HEK293 (cell line): ENCODE results near the gene NARS2.
"Not testable (repeated sequence)": the region's sequence is repeated elsewhere in the genome, so short reads cannot be mapped to it uniquely, and the experiment has no call there.

Experiments
- CTCF ChIA-PET: fragments of 350-600 bp; formaldehyde crosslinking; extraction: SDS; loops from one replicate; lab custom pipeline; 2021; ENCODE audit warnings: antibody characterized with exemption; lab: Yijun Ruan, JAX
- POLR2A ChIA-PET: fragments of 300-600 bp; formaldehyde crosslinking; extraction: SDS; loops from one replicate; lab custom pipeline; 2020; ENCODE audit warnings: antibody characterized with exemption, inconsistent platforms; lab: Yijun Ruan, JAX
- H3K27ac ChIP-seq: fragments of 200-500 bp; sonication (Bioruptor generic); 2 replicates; pipeline ENCODE4 v1.5.1; 2014; ENCODE audit warnings: low read depth, low read length, control low read depth, inconsistent platforms; ENCODE audit errors: extremely low read depth
- H3K36me3 ChIP-seq, 2 experiments: fragments of 200-500 bp in 1 of 2; sonication (Bioruptor generic) in 1 of 2; 1 replicate in 1 of 2; 2 replicates in 1 of 2; pipeline ENCODE4 v1.5.1; 2014 to 2017; ENCODE audit warnings: inconsistent platforms in 2 of 2, low read length in 2 of 2; ENCODE audit not compliant: control insufficient read depth in 2 of 2, insufficient read depth in 1 of 2
- H3K4me1 ChIP-seq: fragments of 200-500 bp; sonication (Bioruptor generic); 2 replicates; pipeline ENCODE4 v1.5.1; 2014; ENCODE audit warnings: mild to moderate bottlenecking, low read length, inconsistent platforms; ENCODE audit not compliant: control insufficient read depth, insufficient read depth
- H3K4me3 ChIP-seq: 2 replicates; pipeline ENCODE4 v1.5.1; 2011; ENCODE audit warnings: low read depth, mild to moderate bottlenecking, control low read depth, low read length, moderate library complexity
- H3K9me3 ChIP-seq: fragments of 200-500 bp; sonication (Bioruptor generic); 2 replicates; pipeline ENCODE4 v1.5.1; 2014; ENCODE audit warnings: low read depth, low read length, inconsistent platforms; ENCODE audit not compliant: control insufficient read depth, insufficient read depth
- BCL11A ChIP-seq: fragments of 450-650 bp; formaldehyde crosslinking; IDR thresholded peaks from 2 replicates; pipeline ENCODE4 v1.5.1; 2016; ENCODE audit warnings: low read depth, missing biosample characterization, missing genetic modification characterization
- MEIS1 ChIP-seq: sonication (generic); formaldehyde crosslinking; IDR thresholded peaks from 2 replicates; pipeline ENCODE4 v1.8.1; 2022; ENCODE audit warnings: missing genetic modification reagents, mild to moderate bottlenecking, borderline replicate concordance
- RBAK ChIP-seq: fragments of 450-650 bp; formaldehyde crosslinking; IDR thresholded peaks from 2 replicates; pipeline ENCODE4 v1.5.1; 2016; ENCODE audit warnings: missing biosample characterization, missing genetic modification characterization
- YY1 ChIP-seq: fragments of 450-650 bp; formaldehyde crosslinking; IDR thresholded peaks from 2 replicates; pipeline ENCODE4 v1.5.1; 2018; ENCODE audit warnings: missing biosample characterization, missing genetic modification characterization
- ZBTB17 ChIP-seq: fragments of 450-650 bp; formaldehyde crosslinking; IDR thresholded peaks from 2 replicates; pipeline ENCODE4 v1.5.1; 2016; ENCODE audit warnings: missing biosample characterization, missing genetic modification characterization
- ZBTB8A ChIP-seq: fragments of 450-650 bp; formaldehyde crosslinking; IDR thresholded peaks from 2 replicates; pipeline ENCODE4 v1.5.1; 2016; ENCODE audit warnings: missing biosample characterization, missing genetic modification characterization
- ZFP37 ChIP-seq: fragments of 450-650 bp; formaldehyde crosslinking; IDR thresholded peaks from 2 replicates; pipeline ENCODE4 v1.5.1; 2016; ENCODE audit warnings: missing biosample characterization, missing genetic modification characterization
- ZIC2 ChIP-seq: fragments of 450-650 bp; formaldehyde crosslinking; IDR thresholded peaks from 2 replicates; pipeline ENCODE4 v1.5.1; 2016; ENCODE audit warnings: missing biosample characterization, missing genetic modification characterization
- ZNF121 ChIP-seq: fragments of 450-650 bp; formaldehyde crosslinking; IDR thresholded peaks from 2 replicates; pipeline ENCODE4 v1.5.1; 2016; ENCODE audit warnings: missing biosample characterization, missing genetic modification characterization
- ZNF214 ChIP-seq: fragments of 450-650 bp; formaldehyde crosslinking; IDR thresholded peaks from 2 replicates; pipeline ENCODE4 v1.5.1; 2017; ENCODE audit warnings: missing biosample characterization, mild to moderate bottlenecking, missing genetic modification characterization, borderline replicate concordance
- ZNF23 ChIP-seq: fragments of 450-650 bp; formaldehyde crosslinking; IDR thresholded peaks from 2 replicates; pipeline ENCODE4 v1.5.1; 2016; ENCODE audit warnings: missing biosample characterization, missing genetic modification characterization, borderline replicate concordance
- ZNF302 ChIP-seq: fragments of 450-650 bp; formaldehyde crosslinking; IDR thresholded peaks from 2 replicates; pipeline ENCODE4 v1.5.1; 2016; ENCODE audit warnings: missing biosample characterization, missing genetic modification characterization, low read depth
- ZNF391 ChIP-seq: fragments of 450-650 bp; formaldehyde crosslinking; IDR thresholded peaks from 2 replicates; pipeline ENCODE4 v1.5.1; 2016; ENCODE audit warnings: low read depth, missing biosample characterization, missing genetic modification characterization, borderline replicate concordance
- ZNF560 ChIP-seq: fragments of 450-650 bp; formaldehyde crosslinking; IDR thresholded peaks from 2 replicates; pipeline ENCODE4 v1.5.1; 2017; ENCODE audit warnings: missing biosample characterization, missing genetic modification characterization, borderline replicate concordance
- ZNF624 ChIP-seq: fragments of 450-650 bp; formaldehyde crosslinking; IDR thresholded peaks from 2 replicates; pipeline ENCODE4 v1.5.1; 2017; ENCODE audit warnings: missing biosample characterization, missing genetic modification characterization
- ZNF660 ChIP-seq: fragments of 450-650 bp; IDR thresholded peaks from 2 replicates; pipeline ENCODE4 v1.5.1; 2018; ENCODE audit warnings: missing biosample characterization, mild to moderate bottlenecking, missing genetic modification characterization
- ZSCAN23 ChIP-seq: fragments of 450-650 bp; formaldehyde crosslinking; IDR thresholded peaks from 2 replicates; pipeline ENCODE4 v1.5.1; 2016; ENCODE audit warnings: missing biosample characterization, missing genetic modification characterization
- TF ChIP-seq, protein P1 (sequence below): fragments of 450-650 bp; formaldehyde crosslinking; IDR thresholded peaks from 2 replicates; pipeline ENCODE4 v1.5.1; 2016; ENCODE audit warnings: missing biosample characterization, missing genetic modification characterization, borderline replicate concordance
- TF ChIP-seq, protein P2 (sequence below): fragments of 450-650 bp; formaldehyde crosslinking; conservative IDR thresholded peaks from 2 replicates; pipeline ENCODE4 v1.5.1; 2016; ENCODE audit warnings: low read depth, missing biosample characterization, missing genetic modification characterization
- TF ChIP-seq, protein P3 (sequence below): fragments of 450-650 bp; formaldehyde crosslinking; IDR thresholded peaks from 2 replicates; pipeline ENCODE4 v1.5.1; 2016; ENCODE audit warnings: missing biosample characterization, missing genetic modification characterization
- TF ChIP-seq, protein P4 (sequence below): fragments of 450-650 bp; formaldehyde crosslinking; IDR thresholded peaks from 2 replicates; pipeline ENCODE4; 2016; ENCODE audit warnings: missing biosample characterization, missing genetic modification characterization

The NARS2 gene

DNA sequence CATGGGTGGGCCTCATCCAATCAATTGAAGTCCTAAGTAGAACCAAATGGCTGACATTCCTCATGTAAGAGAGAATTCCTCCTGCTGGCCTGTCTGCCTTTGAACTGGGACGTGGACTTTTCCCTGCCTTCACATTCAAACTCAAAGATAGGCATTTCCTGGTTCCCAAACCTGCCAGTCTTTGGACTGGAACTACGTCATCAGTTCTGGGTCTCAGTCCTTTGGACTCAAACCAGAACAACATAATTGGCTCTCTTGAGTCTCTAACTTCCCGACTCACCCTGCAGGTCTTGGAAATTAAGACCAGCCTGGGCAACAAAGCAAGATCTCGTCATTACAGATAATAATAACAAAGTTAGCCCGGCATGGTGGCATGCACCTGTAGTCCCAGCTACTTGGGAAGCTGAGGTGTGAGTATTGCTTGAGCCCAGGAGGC, 38.7 kb upstream of the NARS2 start (continued):
- TF ChIP-seq, protein P1, sequence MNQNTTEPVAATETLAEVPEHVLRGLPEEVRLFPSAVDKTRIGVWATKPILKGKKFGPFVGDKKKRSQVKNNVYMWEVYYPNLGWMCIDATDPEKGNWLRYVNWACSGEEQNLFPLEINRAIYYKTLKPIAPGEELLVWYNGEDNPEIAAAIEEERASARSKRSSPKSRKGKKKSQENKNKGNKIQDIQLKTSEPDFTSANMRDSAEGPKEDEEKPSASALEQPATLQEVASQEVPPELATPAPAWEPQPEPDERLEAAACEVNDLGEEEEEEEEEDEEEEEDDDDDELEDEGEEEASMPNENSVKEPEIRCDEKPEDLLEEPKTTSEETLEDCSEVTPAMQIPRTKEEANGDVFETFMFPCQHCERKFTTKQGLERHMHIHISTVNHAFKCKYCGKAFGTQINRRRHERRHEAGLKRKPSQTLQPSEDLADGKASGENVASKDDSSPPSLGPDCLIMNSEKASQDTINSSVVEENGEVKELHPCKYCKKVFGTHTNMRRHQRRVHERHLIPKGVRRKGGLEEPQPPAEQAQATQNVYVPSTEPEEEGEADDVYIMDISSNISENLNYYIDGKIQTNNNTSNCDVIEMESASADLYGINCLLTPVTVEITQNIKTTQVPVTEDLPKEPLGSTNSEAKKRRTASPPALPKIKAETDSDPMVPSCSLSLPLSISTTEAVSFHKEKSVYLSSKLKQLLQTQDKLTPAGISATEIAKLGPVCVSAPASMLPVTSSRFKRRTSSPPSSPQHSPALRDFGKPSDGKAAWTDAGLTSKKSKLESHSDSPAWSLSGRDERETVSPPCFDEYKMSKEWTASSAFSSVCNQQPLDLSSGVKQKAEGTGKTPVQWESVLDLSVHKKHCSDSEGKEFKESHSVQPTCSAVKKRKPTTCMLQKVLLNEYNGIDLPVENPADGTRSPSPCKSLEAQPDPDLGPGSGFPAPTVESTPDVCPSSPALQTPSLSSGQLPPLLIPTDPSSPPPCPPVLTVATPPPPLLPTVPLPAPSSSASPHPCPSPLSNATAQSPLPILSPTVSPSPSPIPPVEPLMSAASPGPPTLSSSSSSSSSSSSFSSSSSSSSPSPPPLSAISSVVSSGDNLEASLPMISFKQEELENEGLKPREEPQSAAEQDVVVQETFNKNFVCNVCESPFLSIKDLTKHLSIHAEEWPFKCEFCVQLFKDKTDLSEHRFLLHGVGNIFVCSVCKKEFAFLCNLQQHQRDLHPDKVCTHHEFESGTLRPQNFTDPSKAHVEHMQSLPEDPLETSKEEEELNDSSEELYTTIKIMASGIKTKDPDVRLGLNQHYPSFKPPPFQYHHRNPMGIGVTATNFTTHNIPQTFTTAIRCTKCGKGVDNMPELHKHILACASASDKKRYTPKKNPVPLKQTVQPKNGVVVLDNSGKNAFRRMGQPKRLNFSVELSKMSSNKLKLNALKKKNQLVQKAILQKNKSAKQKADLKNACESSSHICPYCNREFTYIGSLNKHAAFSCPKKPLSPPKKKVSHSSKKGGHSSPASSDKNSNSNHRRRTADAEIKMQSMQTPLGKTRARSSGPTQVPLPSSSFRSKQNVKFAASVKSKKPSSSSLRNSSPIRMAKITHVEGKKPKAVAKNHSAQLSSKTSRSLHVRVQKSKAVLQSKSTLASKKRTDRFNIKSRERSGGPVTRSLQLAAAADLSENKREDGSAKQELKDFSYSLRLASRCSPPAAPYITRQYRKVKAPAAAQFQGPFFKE (tag by site-specific recombination), result no peak
- TF ChIP-seq BCL11A (tag by site-specific recombination), result no peak
- TF ChIP-seq ZNF391, result no peak
- TF ChIP-seq ZNF624 (tag by site-specific recombination), result no peak
- no peak for TF ChIP-seq ZNF560 (tag by site-specific recombination)
- TF ChIP-seq RBAK, result no peak

DNA sequence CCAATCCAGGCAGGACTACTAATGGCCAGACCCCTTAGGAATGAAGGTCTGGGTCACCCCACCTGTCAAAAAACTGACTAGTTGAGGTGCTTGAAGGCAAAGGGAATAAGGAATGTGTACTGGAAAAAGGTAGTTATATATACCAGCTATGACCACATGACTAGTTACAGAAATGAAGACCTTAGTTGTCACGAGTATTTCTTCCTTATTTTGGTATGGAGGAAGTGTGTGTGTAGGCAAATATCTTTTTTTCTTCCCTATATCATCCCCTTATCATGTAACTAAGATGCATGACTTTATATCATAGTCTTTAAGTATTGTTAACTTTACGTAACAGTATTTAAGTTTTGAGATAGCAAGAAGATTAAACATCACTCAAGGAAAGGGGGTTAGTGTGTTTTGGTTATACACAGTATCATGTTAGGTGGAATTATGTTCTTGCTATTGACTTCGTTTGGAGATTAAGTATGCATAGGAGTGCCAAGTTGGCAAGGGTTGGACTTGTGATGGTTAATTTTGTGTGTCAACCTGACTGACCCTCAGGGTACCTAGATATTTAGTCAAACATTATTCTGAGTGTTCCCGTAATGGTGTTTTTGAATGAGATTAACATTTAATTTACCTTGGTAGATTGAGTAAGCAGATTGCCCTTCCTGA, 38.2 kb upstream of the NARS2 start:
- TF ChIP-seq, protein P2, sequence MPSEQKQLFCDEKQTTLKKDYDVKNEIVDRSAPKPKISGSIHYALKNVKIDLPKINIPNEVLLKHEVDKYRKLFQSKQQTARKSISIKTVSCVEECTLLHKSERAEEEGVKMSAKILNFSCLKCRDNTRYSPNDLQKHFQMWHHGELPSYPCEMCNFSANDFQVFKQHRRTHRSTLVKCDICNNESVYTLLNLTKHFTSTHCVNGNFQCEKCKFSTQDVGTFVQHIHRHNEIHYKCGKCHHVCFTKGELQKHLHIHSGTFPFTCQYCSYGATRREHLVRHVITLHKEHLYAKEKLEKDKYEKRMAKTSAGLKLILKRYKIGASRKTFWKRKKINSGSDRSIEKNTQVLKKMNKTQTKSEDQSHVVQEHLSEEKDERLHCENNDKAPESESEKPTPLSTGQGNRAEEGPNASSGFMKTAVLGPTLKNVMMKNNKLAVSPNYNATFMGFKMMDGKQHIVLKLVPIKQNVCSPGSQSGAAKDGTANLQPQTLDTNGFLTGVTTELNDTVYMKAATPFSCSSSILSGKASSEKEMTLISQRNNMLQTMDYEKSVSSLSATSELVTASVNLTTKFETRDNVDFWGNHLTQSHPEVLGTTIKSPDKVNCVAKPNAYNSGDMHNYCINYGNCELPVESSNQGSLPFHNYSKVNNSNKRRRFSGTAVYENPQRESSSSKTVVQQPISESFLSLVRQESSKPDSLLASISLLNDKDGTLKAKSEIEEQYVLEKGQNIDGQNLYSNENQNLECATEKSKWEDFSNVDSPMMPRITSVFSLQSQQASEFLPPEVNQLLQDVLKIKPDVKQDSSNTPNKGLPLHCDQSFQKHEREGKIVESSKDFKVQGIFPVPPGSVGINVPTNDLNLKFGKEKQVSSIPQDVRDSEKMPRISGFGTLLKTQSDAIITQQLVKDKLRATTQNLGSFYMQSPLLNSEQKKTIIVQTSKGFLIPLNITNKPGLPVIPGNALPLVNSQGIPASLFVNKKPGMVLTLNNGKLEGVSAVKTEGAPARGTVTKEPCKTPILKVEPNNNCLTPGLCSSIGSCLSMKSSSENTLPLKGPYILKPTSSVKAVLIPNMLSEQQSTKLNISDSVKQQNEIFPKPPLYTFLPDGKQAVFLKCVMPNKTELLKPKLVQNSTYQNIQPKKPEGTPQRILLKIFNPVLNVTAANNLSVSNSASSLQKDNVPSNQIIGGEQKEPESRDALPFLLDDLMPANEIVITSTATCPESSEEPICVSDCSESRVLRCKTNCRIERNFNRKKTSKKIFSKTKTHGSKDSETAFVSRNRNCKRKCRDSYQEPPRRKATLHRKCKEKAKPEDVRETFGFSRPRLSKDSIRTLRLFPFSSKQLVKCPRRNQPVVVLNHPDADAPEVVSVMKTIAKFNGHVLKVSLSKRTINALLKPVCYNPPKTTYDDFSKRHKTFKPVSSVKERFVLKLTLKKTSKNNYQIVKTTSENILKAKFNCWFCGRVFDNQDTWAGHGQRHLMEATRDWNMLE (tag by site-specific recombination), result no peak
- TF ChIP-seq ZBTB8A, result no peak
- TF ChIP-seq ZNF660 (tag by site-specific recombination), result no peak
- TF ChIP-seq ZNF121 (tag by site-specific recombination), result no peak
- TF ChIP-seq, protein P3, sequence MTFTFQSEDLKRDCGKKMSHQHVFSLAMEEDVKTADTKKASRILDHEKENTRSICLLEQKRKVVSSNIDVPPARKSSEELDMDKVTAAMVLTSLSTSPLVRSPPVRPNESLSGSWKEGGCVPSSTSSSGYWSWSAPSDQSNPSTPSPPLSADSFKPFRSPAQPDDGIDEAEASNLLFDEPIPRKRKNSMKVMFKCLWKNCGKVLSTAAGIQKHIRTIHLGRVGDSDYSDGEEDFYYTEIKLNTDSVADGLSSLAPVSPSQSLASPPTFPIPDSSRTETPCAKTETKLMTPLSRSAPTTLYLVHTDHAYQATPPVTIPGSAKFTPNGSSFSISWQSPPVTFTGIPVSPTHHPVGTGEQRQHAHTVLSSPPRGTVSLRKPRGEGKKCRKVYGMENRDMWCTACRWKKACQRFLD (tag by site-specific recombination), result no peak
- TF ChIP-seq ZSCAN23, result no peak
- TF ChIP-seq ZNF214 (tag by site-specific recombination), result no peak
- TF ChIP-seq ZNF302 (tag by site-specific recombination), result no peak
- no peak for TF ChIP-seq MEIS1 (CRISPR knock-in tag)
- no peak for TF ChIP-seq ZNF23 (tag by site-specific recombination)
- TF ChIP-seq ZIC2 (tag by site-specific recombination), result no peak
- TF ChIP-seq, protein P4, sequence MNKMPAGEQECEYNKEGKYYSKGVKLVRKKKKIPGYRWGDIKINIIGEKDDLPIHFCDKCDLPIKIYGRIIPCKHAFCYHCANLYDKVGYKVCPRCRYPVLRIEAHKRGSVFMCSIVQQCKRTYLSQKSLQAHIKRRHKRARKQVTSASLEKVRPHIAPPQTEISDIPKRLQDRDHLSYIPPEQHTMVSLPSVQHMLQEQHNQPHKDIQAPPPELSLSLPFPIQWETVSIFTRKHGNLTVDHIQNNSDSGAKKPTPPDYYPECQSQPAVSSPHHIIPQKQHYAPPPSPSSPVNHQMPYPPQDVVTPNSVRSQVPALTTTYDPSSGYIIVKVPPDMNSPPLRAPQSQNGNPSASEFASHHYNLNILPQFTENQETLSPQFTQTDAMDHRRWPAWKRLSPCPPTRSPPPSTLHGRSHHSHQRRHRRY (tag by site-specific recombination), result no peak
- no peak for TF ChIP-seq ZBTB17
- no peak for TF ChIP-seq YY1 (tag by site-specific recombination)
- no peak for TF ChIP-seq ZFP37 (tag by site-specific recombination)
- no peaks in the 10 kb centered on the region for H3K9me3 ChIP-seq
- H3K4me1 ChIP-seq, result no peaks in the 10 kb centered on the region
- H3K27ac ChIP-seq, result no peak overlapping the region
- ChIA-PET POLR2A (no interaction called here), CTCF (no interaction called here)
- H3K36me3 ChIP-seq, result no peaks in the 10 kb centered on the region
- no peak overlapping the region for H3K4me3 ChIP-seq

DNA sequence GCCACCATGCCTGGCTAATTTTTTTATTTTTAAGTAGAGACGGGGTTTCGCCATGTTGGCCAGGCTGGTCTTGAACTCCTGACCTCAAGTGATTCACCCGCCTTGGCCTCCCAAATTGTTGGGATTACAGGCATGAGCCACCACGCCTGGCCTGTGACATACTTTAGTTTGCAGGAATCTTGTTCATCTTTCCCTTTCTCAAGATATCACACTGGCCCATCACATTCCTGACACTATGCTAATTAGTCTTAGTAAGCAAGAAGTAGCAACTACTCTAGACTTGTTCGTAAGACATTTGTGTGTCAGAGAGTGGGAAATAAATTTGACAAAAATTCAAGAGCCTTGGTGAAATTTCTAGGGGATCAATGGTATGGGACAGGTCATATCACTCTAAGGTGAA, 34.7 kb upstream of the NARS2 start:
- POLR2A ChIA-PET, H3K4me3 ChIP-seq, CTCF ChIA-PET: not testable (repeated sequence)

More for the DNA sequence above, 34.7 kb upstream of the NARS2 start:
- not testable (repeated sequence) for H3K27ac ChIP-seq, H3K9me3 ChIP-seq, H3K4me1 ChIP-seq, H3K36me3 ChIP-seq
